Heart left ventricle (tissue), 16 donors: ENCODE results near the gene MAP3K5. TPM values are rescaled to one million over a fixed set of nuclear protein-coding genes. Genes with fewer than 3 reads are reported as not detected.

ENCODE experiments used
- ATAC-seq, 4 donors: fragments of 200-7000 bp; cut with Tn5 transposase; one replicate each; pipeline ENCODE4 v1.9.1; 2020 to 2022; ENCODE audit warnings: moderate library complexity in 4 of 4, mild to moderate bottlenecking in 3 of 4, moderate number of reproducible peaks in 1 of 4
- DNase-seq, 5 donors: peaks; one replicate each; pipeline ENCODE4 v3.0.0-alpha.2; 2020
- H3K27ac ChIP-seq, 12 donors: fragments of 200-600 bp; sonication (generic) in 4 of 12; one replicate each; pipeline versions ENCODE4 v1.5.0 to v1.8.0; 2016 to 2022; ENCODE audit warnings: mild to moderate bottlenecking in 2 of 12
- H3K27me3 ChIP-seq, 9 donors: fragments of 200-600 bp; sonication (generic) in 2 of 9; one replicate each; pipeline versions ENCODE4 v1.5.1 to v1.8.0; 2016 to 2022; ENCODE audit warnings: mild to moderate bottlenecking in 3 of 9
- H3K36me3 ChIP-seq, 9 donors: fragments of 200-600 bp; sonication (generic) in 2 of 9; one replicate each; pipeline versions ENCODE4 v1.5.0 to v1.8.0; 2018 to 2022; ENCODE audit warnings: mild to moderate bottlenecking in 2 of 9
- H3K4me1 ChIP-seq, 12 donors: fragments of 200-600 bp; sonication (generic) in 4 of 12; one replicate each; pipeline versions ENCODE4 v1.5.0 to v1.8.0; 2016 to 2022; ENCODE audit warnings: mild to moderate bottlenecking in 3 of 12
- H3K4me3 ChIP-seq, 12 donors: fragments of 200-600 bp; sonication (generic) in 4 of 12; one replicate each; pipeline versions ENCODE4 v1.5.0 to v1.8.0; 2017 to 2022; ENCODE audit warnings: mild to moderate bottlenecking in 9 of 12, moderate library complexity in 4 of 12
- H3K9me3 ChIP-seq, 12 donors: fragments of 200-600 bp; sonication (generic) in 4 of 12; one replicate each; pipeline versions ENCODE4 v1.5.0 to v1.8.0; 2016 to 2022; ENCODE audit warnings: mild to moderate bottlenecking in 1 of 12
- CTCF ChIP-seq, 12 donors: fragments of 200-600 bp; sonication (generic) in 4 of 12; IDR thresholded peaks; one replicate each; pipeline versions ENCODE4 v1.5.0 to v1.8.0; 2018 to 2022; ENCODE audit warnings: antibody characterized with exemption in 12 of 12, mild to moderate bottlenecking in 5 of 12
- POLR2A ChIP-seq, 2 donors: fragments of 450-650 bp; IDR thresholded peaks; one replicate each; pipeline ENCODE4 v1.6.1; 2017; ENCODE audit warnings: antibody characterized with exemption in 2 of 2, mild to moderate bottlenecking in 2 of 2, moderate library complexity in 2 of 2
- WGBS, 4 donors: extraction: QIAGEN DNeasy Blood & Tissue Kit in 2 of 4; methylation state at CpG; one replicate each; pipeline versions ENCODE4 v1.1.5 to v1.1.7; 2013 to 2018; 5-methylcytosine and 5-hydroxymethylcytosine counted together
- intact Hi-C, 10 donors: fragments of 100-400 bp; cut with DNase I; formaldehyde crosslinking; loops; one replicate each; pipeline versions ENCODE4 v1.11.1 to v1.14.2; 2022
- polyA plus RNA-seq, 2 donors: library from polyadenylated mRNA; stranded (reverse); fragments of 200-250 nt; gene quantifications; one replicate each; pipeline ENCODE4 v1.2.3, GENCODE V29; 2013
- total RNA-seq, 9 donors: library from RNA; depleted of rRNA in 2 of 9; stranded (reverse); fragments of >200 nt in 2 of 9; fragmentation: NEBNext Ultra II Directional in 3 of 9; extraction: Animal tissue kit (Norgen Biotek cat#: 25700) in 3 of 9; gene quantifications; one replicate each; pipeline versions ENCODE4 v1.1.0 to v1.2.4, GENCODE V29; 2016 to 2023
- donor health status: ischemic (EF 13 %, LVEDD 7.1; RV severe dilation, severe dysfunction).
- donor health status: healthy with polysubstance abuse.
- donor health status: DM: no; HTN: yes; CAD: no.
- donor health status: DM: no; HTN: no; CAD: no.
- donor health status: ischemic (EF 25% LVEDD 6.9; RV normal size, moderate dysfunction).
- donor health status: ischemic (EF 25% LVEDD 5.7; RV mildly dilated, moderate dysfunction).
- donor health status: healthy.
- donor health status: DM: yes; HTN: yes; CAD: no.
- donor health status: ischemic (EF 35%, LVEDD 5.7; RV mildly dilated, moderate dysfunction).
- donor health status: nonischemic (EF 11% LVEDD 7.7; RV severe dilation, severe dysfunction).
- donor health status: DM: yes; HTN: yes; CAD: no.
- donor health status: PGD.
- donor health status: ischemic (EF 29% LVEDD 5.4; RV normal size, mild dysfunction).
- donor health status: nonischemic (EF 23%, LVEDD 6.1; RV moderate dilation, normal function).

Gene MAP3K5
- total and polyA plus RNA-seq, 11 donors = 7.1 to 34.1 (median 27.8) TPM

DNA sequence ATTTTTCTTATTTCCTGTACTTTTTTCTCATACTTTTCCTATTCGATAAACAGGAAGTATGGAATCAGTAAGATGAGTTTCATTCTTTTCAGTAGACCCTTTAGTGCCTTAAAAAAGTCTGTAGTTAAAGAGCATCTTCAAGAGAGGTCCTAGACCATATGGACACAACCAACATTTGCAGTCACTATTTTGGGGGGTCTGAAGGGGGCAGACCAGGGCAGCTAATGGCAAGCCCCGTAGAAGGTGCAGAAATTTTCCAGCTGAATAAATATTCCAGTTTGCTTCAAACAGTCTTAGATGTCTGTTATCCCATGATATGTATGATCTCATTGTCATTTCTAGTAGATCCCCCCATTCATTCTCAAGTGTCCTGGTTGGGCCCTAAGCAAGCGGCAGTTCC, 52.8 kb downstream of the MAP3K5 start:
- ATAC-seq (no peak), DNase-seq (no peak)
- H3K27ac ChIP-seq = peak overlapping the region in 11 of 12 donors; percentile 2 to 63 (median 33)
- intact Hi-C loops = loop anchor here in 1 of 10 donors (2.0 kb wide), 1 partner anchor 23 kb away; no protein-coding TSS in a partner anchor
- no peaks in the 10 kb centered on the region for H3K27me3 ChIP-seq
- no peaks in the 10 kb centered on the region for H3K36me3 ChIP-seq
- TF ChIP-seq POLR2A (IDR thresholded peaks at IDR 0.05) = no peak
- H3K4me1 ChIP-seq = peaks cover 0 to 52% (median 24%) of the 10 kb centered on the region in 12 donors
- peaks cover 0 to 6% (median 0%) of the 10 kb centered on the region in 12 donors for H3K9me3 ChIP-seq
- 65 to 76% (median 71%) methylated on average over 3 of the region's 3 CpGs for WGBS, 4 donors
- no peak overlapping the region for H3K4me3 ChIP-seq

DNA sequence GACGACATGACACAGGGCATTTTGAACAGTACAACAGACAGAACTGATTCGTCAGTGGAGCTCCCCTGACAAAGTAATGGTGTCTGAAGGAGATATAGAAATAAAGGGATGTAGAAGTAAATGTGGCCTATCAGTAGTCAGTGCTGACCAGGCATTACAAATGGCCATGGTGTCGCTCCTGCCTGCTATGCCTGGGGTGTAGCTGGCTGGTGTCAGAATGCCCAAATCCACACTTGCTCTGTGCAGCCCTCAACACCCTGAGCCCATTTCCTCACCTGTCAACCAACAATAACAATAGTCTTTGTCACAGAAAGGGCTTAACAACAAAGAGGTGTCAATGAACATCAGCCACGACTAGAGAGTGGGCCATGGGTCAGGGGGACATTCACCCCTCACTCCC, 53.2 kb downstream of the MAP3K5 start:
- ATAC-seq (no peak), DNase-seq (no peak)
- Histone ChIP-seq H3K4me3 (no peak overlapping the region), H3K4me1 (peaks cover 0 to 48% (median 24%) of the 10 kb centered on the region in 12 donors), H3K36me3 (no peaks in the 10 kb centered on the region), H3K27ac (peak overlapping the region in 7 of 12 donors; percentile 3 to 62 (median 22)), H3K27me3 (no peaks in the 10 kb centered on the region), H3K9me3 (peaks cover 0 to 5% (median 0%) of the 10 kb centered on the region in 12 donors)
- WGBS, 4 donors = 86 to 89% (median 87%) methylated on average over 4 of the region's 4 CpGs
- TF ChIP-seq CTCF (IDR thresholded peaks at IDR 0.05) (no peak), POLR2A (IDR thresholded peaks at IDR 0.05) (no peak)
- intact Hi-C loops = loop anchor here in 1 of 10 donors (2.0 kb wide), 1 partner anchor 22 kb away; no protein-coding TSS in a partner anchor

DNA sequence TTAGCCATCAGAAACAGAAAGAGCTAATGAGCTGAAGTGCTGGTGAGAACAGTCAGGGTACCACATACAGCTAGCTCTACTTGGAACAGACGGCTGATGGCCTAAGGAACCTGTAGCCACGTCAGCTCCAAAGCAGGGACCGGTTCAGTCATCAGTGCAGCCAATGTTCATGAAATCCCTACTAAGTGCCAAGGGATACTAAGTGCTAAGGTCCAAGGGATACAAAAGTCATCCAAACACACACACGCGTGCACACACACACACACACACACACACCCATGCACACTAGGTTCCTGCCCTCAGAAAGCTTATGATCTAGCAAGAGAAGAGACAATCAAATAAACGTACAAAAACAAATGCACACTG, 53.6 kb downstream of the MAP3K5 start:
- TF ChIP-seq POLR2A (IDR thresholded peaks at IDR 0.05) (no peak), CTCF (IDR thresholded peaks at IDR 0.05) (no peak)
- Histone ChIP-seq H3K27me3 (no peaks in the 10 kb centered on the region), H3K27ac (peak overlapping the region in 11 of 12 donors; percentile 0 to 69 (median 47)), H3K4me3 (no peak overlapping the region), H3K36me3 (no peaks in the 10 kb centered on the region), H3K4me1 (peaks cover 0 to 47% (median 24%) of the 10 kb centered on the region in 12 donors), H3K9me3 (peaks cover 0 to 1% (median 0%) of the 10 kb centered on the region in 12 donors)
- intact Hi-C loops = loop anchor here in 1 of 10 donors (2.0 kb wide), 1 partner anchor 22 kb away; no protein-coding TSS in a partner anchor
- 68 to 80% (median 72%) methylated on average over 6 of the region's 6 CpGs for WGBS, 4 donors
- peak in 3 of 4 donors; percentile 15 to 23 (median 19) for ATAC-seq
- DNase-seq = no peak

- Histone ChIP-seq H3K9me3 (no peaks in the 10 kb centered on the region), H3K27me3 (no peaks in the 10 kb centered on the region), H3K4me3 (peak overlapping the region in 2 of 12 donors; percentile 17 to 26), H3K36me3 (no peaks in the 10 kb centered on the region), H3K4me1 (peaks cover 0 to 47% (median 24%) of the 10 kb centered on the region in 12 donors), H3K27ac (peak overlapping the region; percentile 0 to 69 (median 54))
- no peak for TF ChIP-seq CTCF (IDR thresholded peaks at IDR 0.05)
- no peak for TF ChIP-seq POLR2A (IDR thresholded peaks at IDR 0.05)
- whole genome bisulfite sequencing, 4 donors = 48 to 61% (median 56%) methylated on average over 9 of the region's 9 CpGs
- peak; percentile 33 to 84 (median 72) for ATAC-seq
- DNase-seq = peak in 1 of 5 donors; percentile 42
- intact Hi-C loops = loop anchor here in 1 of 10 donors (2.0 kb wide), 1 partner anchor 21 kb away; no protein-coding TSS in a partner anchor
Measured at GRCh38 chr6:136737871-136738691, 54.2 kb downstream of the MAP3K5 start.
